Natural killer cell (primary cell): ENCODE measurements around the gene SCGB2B2. TPM values are rescaled to one million over a fixed set of nuclear protein-coding genes. Genes with fewer than 3 reads are reported as not detected.

ENCODE experiments used
- ATAC-seq, 3 donors: fragments of 150-1000 bp in 2 of 3; fragments of 200-7000 bp in 1 of 3; cut with Tn5 transposase; 1 replicate in 1 of 3; 2 replicates in 2 of 3; pipeline ENCODE4 v1.10.0; 2021; ENCODE audit warnings: mild to moderate bottlenecking in 2 of 3, moderate library complexity in 2 of 3
- DNase-seq, 2 donors: peaks; one replicate each; pipeline versions ENCODE4 v3.0.0 to v3.0.0-alpha.2; 2013 to 2021; ENCODE audit warnings: mixed read lengths in 1 of 2
- H3K27ac ChIP-seq: one replicate; pipeline ENCODE4 v1.5.1; 2013; ENCODE audit warnings: mild to moderate bottlenecking, low read length
- H3K27me3 ChIP-seq: one replicate; pipeline ENCODE4 v1.6.1; 2013; ENCODE audit warnings: low read length; ENCODE audit not compliant: control insufficient read depth, insufficient read depth
- H3K36me3 ChIP-seq: one replicate; pipeline ENCODE4 v1.6.1; 2013; ENCODE audit warnings: low read length; ENCODE audit not compliant: control insufficient read depth, insufficient read depth
- H3K4me1 ChIP-seq: one replicate; pipeline ENCODE4 v1.6.1; 2013; ENCODE audit warnings: low read length; ENCODE audit not compliant: control insufficient read depth, insufficient read depth
- H3K4me3 ChIP-seq: one replicate; pipeline ENCODE4 v1.5.1; 2013; ENCODE audit warnings: low read length
- H3K9me3 ChIP-seq: one replicate; pipeline ENCODE4 v1.6.1; 2013; ENCODE audit warnings: low read length; ENCODE audit not compliant: control insufficient read depth, insufficient read depth
- H3K27ac Mint-ChIP-seq, 2 donors: one replicate each; pipeline ENCODE4 v1.8.0; 2022; ENCODE audit warnings: mild to moderate bottlenecking in 2 of 2, mixed read lengths in 2 of 2, moderate library complexity in 1 of 2
- H3K27me3 Mint-ChIP-seq, 2 donors: one replicate each; pipeline ENCODE4 v1.8.0; 2022; ENCODE audit warnings: low read depth in 2 of 2, mixed read lengths in 2 of 2
- H3K36me3 Mint-ChIP-seq: one replicate; pipeline ENCODE4 v1.8.0; 2022; ENCODE audit warnings: mixed read lengths
- H3K4me1 Mint-ChIP-seq, 2 donors: one replicate each; pipeline ENCODE4 v1.8.0; 2022; ENCODE audit warnings: mixed read lengths in 2 of 2
- H3K4me3 Mint-ChIP-seq: one replicate; pipeline ENCODE4 v1.8.0; 2022; ENCODE audit warnings: mild to moderate bottlenecking, moderate library complexity, mixed read lengths
- H3K9me3 Mint-ChIP-seq, 2 donors: one replicate each; pipeline ENCODE4 v1.8.0; 2022; ENCODE audit warnings: mixed read lengths in 2 of 2
- WGBS: methylation state at CpG from one replicate; pipeline ENCODE4 v1.1.7; 2013; ENCODE audit warnings: missing lambda C conversion rate; ENCODE audit not compliant: insufficient coverage; 5-methylcytosine and 5-hydroxymethylcytosine counted together
- intact Hi-C: fragments of 100-400 bp; cut with micrococcal nuclease; formaldehyde crosslinking; loops from one replicate; pipeline ENCODE4 v1.14.2; 2022
- total RNA-seq, 4 donors: library from RNA; stranded (reverse); fragments of 120-200 nt in 1 of 4; gene quantifications; one replicate each; pipeline versions ENCODE4 v1.2.3 to v1.2.4, GENCODE V29; 2013 to 2022
- TF ChIP-seq, protein P1 (sequence below): fragments of 200-600 bp; IDR thresholded peaks from one replicate; pipeline ENCODE4 v1.8.0; 2022; ENCODE audit warnings: antibody characterized with exemption

SCGB2B2 gene
- total RNA-seq, 3 donors from 2014 or later (not counting 1 experiment from before 2014, with no cell fraction given): 0.52 to 1.3 (median 1.1) TPM

DNA sequence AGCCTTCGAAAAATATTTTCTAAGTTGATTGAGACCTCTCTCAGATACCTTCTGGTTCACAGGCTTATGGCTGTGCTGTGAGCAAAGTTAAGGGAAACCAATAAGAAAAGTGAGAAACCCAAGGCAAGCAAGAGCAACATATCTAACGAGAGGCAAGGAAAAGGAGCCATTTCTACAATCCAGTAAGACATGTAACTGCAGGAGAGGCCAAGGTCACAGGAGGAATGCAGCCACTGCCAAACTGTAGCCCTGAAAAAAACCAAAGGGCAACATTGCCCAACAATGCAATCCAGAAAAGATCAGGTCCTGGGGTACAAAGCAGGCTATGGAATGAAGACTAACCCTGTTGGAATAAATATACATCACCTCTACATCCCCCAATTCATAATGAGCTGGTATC, 21.3 kb downstream of the SCGB2B2 start:
- 81% methylated on average over 2 of the region's 2 CpGs for WGBS
- H3K36me3 Mint-ChIP-seq: peaks cover 7% of the 10 kb centered on the region
- no peak overlapping the region for H3K4me3 Mint-ChIP-seq
- H3K4me1 ChIP-seq: no peaks in the 10 kb centered on the region
- H3K36me3 ChIP-seq: no peaks in the 10 kb centered on the region
- intact Hi-C loops: no loop called here
- no peak overlapping the region for H3K27ac Mint-ChIP-seq
- DNase-seq (no peak), ATAC-seq (no peak)
- H3K27me3 Mint-ChIP-seq: peaks cover 32 to 48% of the 10 kb centered on the region in 2 donors
- peaks cover 2 to 3% of the 10 kb centered on the region in 2 donors for H3K9me3 Mint-ChIP-seq
- H3K27ac ChIP-seq: no peak overlapping the region
- H3K27me3 ChIP-seq: no peaks in the 10 kb centered on the region
- no peak overlapping the region for H3K4me3 ChIP-seq
- no peaks in the 10 kb centered on the region for H3K9me3 ChIP-seq
- TF ChIP-seq, protein P1, sequence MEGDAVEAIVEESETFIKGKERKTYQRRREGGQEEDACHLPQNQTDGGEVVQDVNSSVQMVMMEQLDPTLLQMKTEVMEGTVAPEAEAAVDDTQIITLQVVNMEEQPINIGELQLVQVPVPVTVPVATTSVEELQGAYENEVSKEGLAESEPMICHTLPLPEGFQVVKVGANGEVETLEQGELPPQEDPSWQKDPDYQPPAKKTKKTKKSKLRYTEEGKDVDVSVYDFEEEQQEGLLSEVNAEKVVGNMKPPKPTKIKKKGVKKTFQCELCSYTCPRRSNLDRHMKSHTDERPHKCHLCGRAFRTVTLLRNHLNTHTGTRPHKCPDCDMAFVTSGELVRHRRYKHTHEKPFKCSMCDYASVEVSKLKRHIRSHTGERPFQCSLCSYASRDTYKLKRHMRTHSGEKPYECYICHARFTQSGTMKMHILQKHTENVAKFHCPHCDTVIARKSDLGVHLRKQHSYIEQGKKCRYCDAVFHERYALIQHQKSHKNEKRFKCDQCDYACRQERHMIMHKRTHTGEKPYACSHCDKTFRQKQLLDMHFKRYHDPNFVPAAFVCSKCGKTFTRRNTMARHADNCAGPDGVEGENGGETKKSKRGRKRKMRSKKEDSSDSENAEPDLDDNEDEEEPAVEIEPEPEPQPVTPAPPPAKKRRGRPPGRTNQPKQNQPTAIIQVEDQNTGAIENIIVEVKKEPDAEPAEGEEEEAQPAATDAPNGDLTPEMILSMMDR: no peak
- peaks cover 0 to 9% of the 10 kb centered on the region in 2 donors for H3K4me1 Mint-ChIP-seq

DNA sequence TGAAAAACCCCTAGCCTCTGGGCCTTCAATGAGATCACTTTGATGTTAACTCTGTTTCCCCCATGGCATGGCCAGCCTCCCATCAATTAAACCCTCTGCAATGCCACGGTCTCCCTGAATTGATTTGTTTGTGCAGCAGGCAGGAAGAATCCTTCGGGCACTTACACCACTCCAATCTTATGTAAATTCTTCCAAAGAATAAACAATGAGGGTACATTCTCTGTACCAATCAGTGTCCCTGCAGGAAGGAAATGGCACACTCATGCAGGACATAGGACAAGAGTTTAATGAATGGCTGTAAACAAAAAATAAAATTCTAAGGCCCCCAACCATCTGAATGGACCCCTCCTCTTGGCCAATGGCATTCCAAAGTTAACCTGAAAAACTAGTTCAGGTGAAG, 22.2 kb downstream of the SCGB2B2 start:
- H3K27ac ChIP-seq: no peak overlapping the region
- Mint-ChIP-seq H3K27me3 (peaks cover 32 to 40% of the 10 kb centered on the region in 2 donors), H3K4me1 (peaks cover 0 to 9% of the 10 kb centered on the region in 2 donors), H3K27ac (no peak overlapping the region), H3K4me3 (no peak overlapping the region), H3K36me3 (peaks cover 7% of the 10 kb centered on the region), H3K9me3 (peaks cover 2 to 3% of the 10 kb centered on the region in 2 donors)
- H3K4me3 ChIP-seq: no peak overlapping the region
- H3K9me3 ChIP-seq: no peaks in the 10 kb centered on the region
- intact Hi-C loops: no loop called here
- no peaks in the 10 kb centered on the region for H3K4me1 ChIP-seq
- ATAC-seq (no peak), DNase-seq (no peak)
- TF ChIP-seq, protein P1: no peak
- no peaks in the 10 kb centered on the region for H3K36me3 ChIP-seq
- 85% methylated on average over 2 of the region's 2 CpGs for WGBS
- H3K27me3 ChIP-seq: no peaks in the 10 kb centered on the region

DNA sequence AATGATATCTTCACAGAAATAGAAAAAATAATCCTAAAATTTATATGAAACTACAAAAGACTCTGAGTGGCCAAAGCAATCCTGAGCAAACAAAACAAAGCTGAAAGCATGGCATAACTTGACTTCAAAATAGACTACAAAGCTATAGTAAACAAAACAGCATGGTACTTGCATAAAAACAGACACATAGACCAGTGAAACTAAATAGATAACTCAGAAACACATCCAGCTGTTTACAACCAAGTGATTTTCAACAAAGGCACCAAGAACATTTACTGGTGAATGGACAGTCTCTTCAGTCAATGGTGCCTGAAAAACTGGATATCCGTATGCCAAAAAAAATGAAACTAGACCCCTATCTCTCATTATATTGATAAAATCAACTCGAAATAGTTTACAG, 25.2 kb downstream of the SCGB2B2 start:
- peaks cover 7% of the 10 kb centered on the region for H3K36me3 Mint-ChIP-seq
- peaks cover 0 to 9% of the 10 kb centered on the region in 2 donors for H3K4me1 Mint-ChIP-seq
- intact Hi-C loops: no loop called here
- no peak for ATAC-seq
- WGBS: 51% methylated on average over 2 of the region's 2 CpGs
- no peak overlapping the region for H3K4me3 ChIP-seq
- no peak for DNase-seq
- peaks cover 2 to 3% of the 10 kb centered on the region in 2 donors for H3K9me3 Mint-ChIP-seq
- H3K4me3 Mint-ChIP-seq: no peak overlapping the region
- H3K27me3 Mint-ChIP-seq: peaks cover 19% of the 10 kb centered on the region in 2 donors
- no peaks in the 10 kb centered on the region for H3K4me1 ChIP-seq
- H3K27ac ChIP-seq: no peak overlapping the region
- H3K9me3 ChIP-seq: no peaks in the 10 kb centered on the region
- no peak overlapping the region for H3K27ac Mint-ChIP-seq
- TF ChIP-seq, protein P1: no peak
- no peaks in the 10 kb centered on the region for H3K27me3 ChIP-seq
- no peaks in the 10 kb centered on the region for H3K36me3 ChIP-seq

DNA sequence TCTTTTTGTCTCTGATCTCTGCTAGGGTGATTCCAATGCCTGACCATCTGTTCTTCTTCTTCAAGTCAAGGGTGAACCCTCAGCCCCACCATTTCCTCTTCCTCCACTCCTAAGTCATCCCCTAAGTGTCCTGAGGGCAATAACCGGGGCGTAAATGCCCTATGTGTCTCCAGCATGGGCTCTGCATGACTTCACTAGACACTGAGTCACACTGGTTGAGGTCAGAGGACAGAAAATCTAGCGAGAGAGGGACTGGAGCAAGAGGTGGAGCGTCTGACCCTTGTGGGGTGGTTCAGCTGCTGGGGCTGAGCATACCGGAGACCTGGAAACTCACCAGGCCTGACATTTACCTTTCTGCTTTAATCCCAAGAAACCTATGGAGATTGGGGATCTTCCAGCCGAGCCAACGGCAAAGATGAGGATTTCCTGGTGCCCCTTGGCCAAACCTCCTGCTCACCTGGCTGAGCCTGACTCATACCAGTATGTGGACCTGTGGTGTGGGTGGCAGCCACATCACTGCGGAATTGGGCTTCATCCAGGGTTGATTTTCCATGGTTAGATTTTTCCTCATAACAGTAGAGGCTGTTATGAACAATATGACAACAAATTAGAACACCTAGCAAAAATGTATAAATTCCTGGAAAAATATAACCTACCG, 26.9 kb downstream of the SCGB2B2 start:
- Histone ChIP-seq H3K9me3 (no peaks in the 10 kb centered on the region), H3K27me3 (no peaks in the 10 kb centered on the region), H3K4me1 (no peaks in the 10 kb centered on the region), H3K4me3 (no peak overlapping the region), H3K36me3 (no peaks in the 10 kb centered on the region), H3K27ac (no peak overlapping the region)
- H3K9me3 Mint-ChIP-seq: peaks cover 2 to 3% of the 10 kb centered on the region in 2 donors
- H3K27me3 Mint-ChIP-seq: peaks cover 14 to 19% of the 10 kb centered on the region in 2 donors
- 93% methylated on average over 9 of the region's 9 CpGs for WGBS
- TF ChIP-seq, protein P1: no peak
- H3K27ac Mint-ChIP-seq: no peak overlapping the region
- ATAC-seq (no peak), DNase-seq (no peak)
- peaks cover 7% of the 10 kb centered on the region for H3K36me3 Mint-ChIP-seq
- no peak overlapping the region for H3K4me3 Mint-ChIP-seq
- H3K4me1 Mint-ChIP-seq: peaks cover 0 to 9% of the 10 kb centered on the region in 2 donors
- intact Hi-C loops: no loop called here
